HG03460 (cell line): ENCODE data around the gene CNTF.
A peak's percentile ranks its signal among the peaks of the same experiment; 100 is the strongest.

Experiments
- ATAC-seq: cut with Tn5 transposase; IDR thresholded peaks from one replicate; pipeline ENCODE4 v1.9.1; 2021; ENCODE audit not compliant: unreplicated experiment

The CNTF gene

GRCh38 chr11:58606930-58607714 lies 15.3 kb upstream of the CNTF start:
- ATAC-seq: no peak

DNA sequence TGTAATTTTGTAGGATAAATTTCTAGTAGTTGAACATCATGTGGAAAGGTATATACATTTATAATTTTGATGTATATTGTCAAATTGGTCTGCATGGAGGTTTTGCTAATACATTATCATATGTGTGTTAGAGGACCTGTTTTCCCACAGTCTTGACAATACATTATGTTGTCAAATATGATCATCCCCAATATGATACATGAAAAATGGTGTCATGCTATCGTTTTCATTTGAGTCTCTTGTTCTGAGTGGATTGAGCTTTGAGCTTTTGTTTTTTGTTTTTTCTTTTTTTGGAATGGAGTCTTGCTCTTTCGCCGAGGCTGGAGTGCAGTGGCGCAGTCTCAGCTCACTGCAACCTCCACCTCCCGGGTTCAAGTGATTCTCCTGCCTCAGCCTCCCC lies 14.1 kb upstream of the CNTF start:
- ATAC-seq: no peak

- ATAC-seq: no peak
These were observed 12.7 kb upstream of the CNTF start for GRCh38 chr11:58609723-58610122.

DNA sequence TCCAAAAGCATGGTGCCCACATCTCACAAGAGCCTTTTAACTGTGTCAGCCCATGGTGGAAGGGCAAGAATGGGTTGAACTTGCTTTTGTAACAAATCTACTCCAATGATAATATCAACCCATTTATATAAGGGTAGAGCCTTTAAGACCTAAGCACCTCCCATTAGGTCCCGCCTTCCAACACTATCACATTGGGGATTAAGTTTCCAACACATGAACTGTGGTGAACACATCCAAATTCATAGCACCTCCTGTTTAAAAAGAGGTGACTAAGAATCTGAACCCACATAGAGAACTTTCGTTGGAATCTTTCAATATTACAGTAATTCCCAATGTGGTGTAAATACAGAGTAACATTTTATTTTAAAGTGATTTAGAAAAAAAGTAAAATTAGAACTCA lies 9.2 kb upstream of the CNTF start:
- ATAC-seq: no peak

- no peak for ATAC-seq
These were observed 6.9 kb upstream of the CNTF start for GRCh38 chr11:58615559-58615958.

- ATAC-seq: no peak
These were observed 5.9 kb upstream of the CNTF start for GRCh38 chr11:58616594-58616993.

GRCh38 chr11:58617976-58618557 lies 4.4 kb upstream of the CNTF start:
- ATAC-seq: no peak

GRCh38 chr11:58621586-58622262 lies 741 bp upstream of the CNTF start:
- no peak for ATAC-seq

DNA sequence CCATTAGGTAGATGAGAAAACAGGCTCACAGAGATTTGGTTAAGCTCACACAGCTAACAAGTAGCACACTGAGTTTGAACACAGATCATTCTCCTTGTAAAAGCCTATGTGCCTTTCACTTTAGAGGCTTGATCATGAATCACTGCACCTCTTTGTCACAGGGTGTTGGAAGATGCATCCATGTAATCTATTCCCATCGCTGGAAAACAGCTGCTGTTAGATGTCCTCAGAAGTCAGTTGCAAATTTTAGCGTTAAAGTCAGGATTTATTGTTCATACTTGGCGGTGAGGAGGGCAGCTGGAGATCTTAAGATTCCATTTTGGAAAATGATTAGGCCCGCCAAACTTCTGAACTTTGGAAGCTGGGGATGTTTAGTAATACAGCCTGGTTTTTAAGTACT lies 2.6 kb downstream of the CNTF start:
- ATAC-seq: no peak

- no peak for ATAC-seq
These were observed 3.5 kb downstream of the CNTF start for GRCh38 chr11:58625826-58626460.

- ATAC-seq: no peak
These were observed 4.5 kb downstream of the CNTF start for GRCh38 chr11:58626934-58627483.

GRCh38 chr11:58628446-58628845 lies 6.0 kb downstream of the CNTF start:
- no peak for ATAC-seq

DNA sequence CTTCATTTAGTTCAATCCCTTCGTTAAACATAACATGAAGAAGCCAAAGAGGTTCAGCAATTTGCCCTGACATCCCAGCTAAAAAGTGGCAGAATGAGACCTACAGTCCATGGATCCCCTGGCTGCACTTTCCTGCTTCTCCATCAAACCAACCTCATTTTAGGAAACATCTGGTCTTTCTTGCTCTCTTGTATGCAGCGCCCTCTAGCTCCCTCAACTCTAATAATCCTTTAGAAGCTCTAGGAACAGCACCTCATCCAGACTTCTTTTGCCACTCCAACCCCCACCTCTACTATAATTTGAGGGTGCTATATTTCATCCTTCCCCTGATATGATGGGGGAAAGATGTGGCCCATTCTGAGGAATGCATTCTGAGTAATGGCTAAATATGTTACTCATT lies 7.4 kb downstream of the CNTF start:
- peak; percentile 49 for ATAC-seq

- ATAC-seq: no peak
These were observed 8.9 kb downstream of the CNTF start for GRCh38 chr11:58631378-58631777.

DNA sequence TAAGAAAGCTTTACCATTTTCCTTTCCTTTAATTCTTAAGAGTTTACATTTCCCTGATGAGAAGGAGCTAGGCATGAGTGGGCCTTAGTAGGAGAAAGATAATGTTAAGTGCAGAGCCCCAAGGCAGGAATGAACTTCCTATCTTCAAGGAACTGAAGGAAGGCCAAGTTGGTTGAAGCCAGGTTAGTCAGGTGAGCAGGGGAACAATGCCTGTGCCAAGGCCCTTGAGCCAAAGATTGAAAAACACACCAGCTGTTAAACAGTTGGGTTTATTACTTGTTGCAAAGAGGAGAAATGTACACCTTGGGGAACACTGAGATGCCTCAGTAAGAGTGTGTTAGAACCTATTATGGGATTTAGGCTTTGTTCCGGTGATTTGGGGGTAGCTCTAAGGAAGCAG lies 10.0 kb downstream of the CNTF start:
- no peak for ATAC-seq

DNA sequence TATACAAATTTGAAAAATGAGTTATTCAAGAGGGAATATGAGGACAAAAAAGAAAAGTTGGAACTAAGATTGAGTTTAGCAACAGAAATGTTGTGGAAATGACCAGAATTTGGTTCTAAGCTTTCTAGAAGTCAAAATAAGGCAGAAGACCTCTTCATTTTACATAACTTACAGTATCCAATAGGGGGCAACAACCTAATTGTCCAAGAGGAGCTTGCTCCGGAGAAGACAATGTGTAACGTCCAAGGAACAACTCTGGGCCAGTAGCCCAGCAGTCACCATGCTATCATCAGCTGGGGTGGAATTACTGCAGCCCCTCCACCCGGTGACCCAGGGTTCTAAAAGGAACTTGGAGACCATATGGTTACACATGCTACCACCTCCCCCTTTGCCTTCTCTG lies 14.1 kb downstream of the CNTF start:
- ATAC-seq: no peak

DNA sequence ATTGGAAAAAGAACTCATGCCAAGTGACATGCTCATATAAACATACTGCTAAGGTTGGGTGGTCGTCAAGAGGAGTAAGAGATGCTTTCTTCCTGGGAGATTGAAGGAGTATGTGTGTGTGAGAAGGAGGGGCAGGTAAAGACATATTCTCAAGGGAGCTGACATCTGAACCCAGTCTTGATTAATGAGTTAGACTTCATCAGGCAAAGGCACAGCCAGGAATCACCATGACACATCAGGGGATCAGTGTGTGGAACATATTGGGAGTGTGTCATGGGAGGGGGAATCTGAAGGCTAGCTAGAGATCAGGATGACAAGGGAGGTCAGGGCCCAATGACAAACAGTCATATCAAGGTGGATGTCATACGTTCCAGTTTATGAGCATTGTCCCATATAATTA lies 14.9 kb downstream of the CNTF start:
- ATAC-seq: no peak

- ATAC-seq: no peak
These were observed 16.6 kb downstream of the CNTF start for GRCh38 chr11:58639103-58639502.

- no peak for ATAC-seq
These were observed 17.2 kb downstream of the CNTF start for GRCh38 chr11:58639669-58640068.

GRCh38 chr11:58640386-58641023 lies 18.0 kb downstream of the CNTF start:
- no peak for ATAC-seq

DNA sequence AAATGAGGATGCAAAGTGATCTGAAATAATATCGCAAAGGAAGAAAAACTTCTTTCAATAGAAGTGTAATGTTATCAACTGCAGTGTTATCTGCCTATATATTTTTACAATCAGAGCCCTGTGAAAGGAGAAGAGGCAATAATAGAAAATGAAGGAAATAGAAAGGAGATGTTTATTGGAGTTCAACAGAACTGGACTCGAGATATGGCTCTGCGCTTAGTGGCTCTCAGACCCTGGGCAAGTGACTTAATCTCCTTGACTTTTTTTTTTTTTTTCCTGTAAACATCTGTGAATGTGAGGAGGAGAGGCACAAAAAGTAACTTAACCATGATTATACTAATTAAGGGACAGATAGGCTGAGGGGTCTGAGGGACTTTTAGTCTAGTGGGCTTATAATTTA lies 18.9 kb downstream of the CNTF start:
- no peak for ATAC-seq
